H9 (cell line): Measurements from ENCODE around the gene ZNRF2. TPM values are rescaled to one million over a fixed set of nuclear protein-coding genes. Genes with fewer than 3 reads are reported as not detected.
A peak's percentile ranks its signal among the peaks of the same experiment; 100 is the strongest.

Experiments used
- DNase-seq: peaks from one replicate; pipeline ENCODE4 v3.0.0-alpha.2; 2017
- H2AFZ ChIP-seq: one replicate; pipeline ENCODE4 v1.6.1; 2013; ENCODE audit warnings: mild to moderate bottlenecking, low read length, control low read depth, moderate library complexity
- H2AK5ac ChIP-seq: 2 replicates; pipeline ENCODE4 v1.6.1; 2013; ENCODE audit warnings: low read length, control low read depth, mixed read lengths; ENCODE audit not compliant: insufficient read length
- H2BK120ac ChIP-seq: one replicate; pipeline ENCODE4 v1.6.1; 2013; ENCODE audit warnings: low read depth, mild to moderate bottlenecking, low read length, control low read depth, inconsistent platforms; ENCODE audit not compliant: poor library complexity, severe bottlenecking
- H2BK12ac ChIP-seq: 2 replicates; pipeline ENCODE4 v1.6.1; 2013; ENCODE audit warnings: low read length, control low read depth, mixed read lengths, low read depth; ENCODE audit not compliant: insufficient read length
- H2BK15ac ChIP-seq: 2 replicates; pipeline ENCODE4 v1.6.1; 2013; ENCODE audit warnings: low read depth, low read length, control low read depth
- H2BK20ac ChIP-seq: one replicate; pipeline ENCODE4 v1.6.1; 2013; ENCODE audit warnings: low read depth, mild to moderate bottlenecking, low read length, control low read depth, inconsistent platforms; ENCODE audit not compliant: poor library complexity, severe bottlenecking
- H2BK5ac ChIP-seq: 2 replicates; pipeline ENCODE4 v1.6.1; 2013; ENCODE audit warnings: low read length, control low read depth, mixed read lengths; ENCODE audit not compliant: insufficient read length
- H3K14ac ChIP-seq: 2 replicates; pipeline ENCODE4 v1.6.1; 2013; ENCODE audit warnings: low read length, control low read depth; ENCODE audit not compliant: insufficient read depth
- H3K18ac ChIP-seq: 2 replicates; pipeline ENCODE4 v1.6.1; 2013; ENCODE audit warnings: low read depth, mild to moderate bottlenecking, mixed read lengths, low read length, control low read depth; ENCODE audit not compliant: insufficient read length
- H3K23ac ChIP-seq: 2 replicates; pipeline ENCODE4 v1.6.1; 2013; ENCODE audit warnings: low read length, control low read depth, mixed read lengths, low read depth; ENCODE audit not compliant: insufficient read length
- H3K23me2 ChIP-seq: 2 replicates; pipeline ENCODE4 v1.6.1; 2013; ENCODE audit warnings: low read depth, mild to moderate bottlenecking, mixed read lengths, low read length, control low read depth; ENCODE audit not compliant: insufficient read length, poor library complexity, severe bottlenecking
- H3K27ac ChIP-seq: 2 replicates; pipeline ENCODE4 v1.5.1; 2013; ENCODE audit warnings: low read length, control low read depth, mixed read lengths, low read depth; ENCODE audit not compliant: insufficient read length
- H3K27me3 ChIP-seq: 2 replicates; pipeline ENCODE4 v1.6.1; 2013; ENCODE audit warnings: low read length, control low read depth, inconsistent platforms; ENCODE audit not compliant: insufficient read depth
- H3K4ac ChIP-seq: 2 replicates; pipeline ENCODE4 v1.6.1; 2013; ENCODE audit warnings: low read depth, mild to moderate bottlenecking, control low read depth, inconsistent platforms, low read length, moderate library complexity
- H3K4me1 ChIP-seq: 2 replicates; pipeline ENCODE4 v1.6.1; 2013; ENCODE audit warnings: low read length, control low read depth, inconsistent platforms; ENCODE audit not compliant: insufficient read depth
- H3K4me2 ChIP-seq: 2 replicates; pipeline ENCODE4 v1.6.1; 2013; ENCODE audit warnings: low read length, control low read depth, mixed read lengths; ENCODE audit not compliant: insufficient read length, insufficient read depth
- H3K56ac ChIP-seq: 2 replicates; pipeline ENCODE4 v1.6.1; 2013; ENCODE audit warnings: low read depth, mild to moderate bottlenecking, mixed read lengths, low read length, control low read depth; ENCODE audit not compliant: insufficient read length
- H3K79me1 ChIP-seq: 2 replicates; pipeline ENCODE4 v1.6.1; 2013; ENCODE audit warnings: low read depth, mild to moderate bottlenecking, moderate library complexity, low read length, control low read depth, inconsistent platforms; ENCODE audit not compliant: insufficient read depth, poor library complexity, severe bottlenecking
- H3K79me2 ChIP-seq: 2 replicates; pipeline ENCODE4 v1.6.1; 2013; ENCODE audit warnings: low read length, control low read depth, inconsistent platforms; ENCODE audit not compliant: insufficient read depth
- H3K9ac ChIP-seq: 2 replicates; pipeline ENCODE4 v1.6.1; 2013; ENCODE audit warnings: low read length, control low read depth, mixed read lengths; ENCODE audit not compliant: insufficient read length; ENCODE audit errors: extremely low read depth
- H3K9me3 ChIP-seq: one replicate; pipeline ENCODE4 v1.6.1; 2013; ENCODE audit warnings: low read depth, low read length, inconsistent platforms; ENCODE audit not compliant: control insufficient read depth
- H3T11ph ChIP-seq: one replicate; pipeline ENCODE4 v1.6.1; 2013; ENCODE audit warnings: mild to moderate bottlenecking, low read length, control low read depth, inconsistent platforms
- H4K20me1 ChIP-seq: one replicate; pipeline ENCODE4 v1.6.1; 2013; ENCODE audit not compliant: control insufficient read depth, insufficient read length, insufficient read depth
- H4K5ac ChIP-seq: 2 replicates; pipeline ENCODE4 v1.6.1; 2013; ENCODE audit warnings: low read depth, mild to moderate bottlenecking, mixed read lengths, low read length, control low read depth; ENCODE audit not compliant: insufficient read length
- H4K8ac ChIP-seq: replicated peaks from 2 replicates; pipeline ENCODE4 v1.6.1; 2013; ENCODE audit warnings: low read length, control low read depth, mixed read lengths, low read depth; ENCODE audit not compliant: insufficient read length
- H4K91ac ChIP-seq: 2 replicates; pipeline ENCODE4 v1.6.1; 2013; ENCODE audit warnings: low read depth, mild to moderate bottlenecking, moderate library complexity, mixed read lengths, low read length, control low read depth; ENCODE audit not compliant: insufficient read length
- H3K27ac Mint-ChIP-seq, 3 experiments: 2 replicates in 2 of 3; 3 replicates in 1 of 3; pipeline ENCODE4 v1.8.0; 2020 to 2021; ENCODE audit warnings: mixed read lengths in 3 of 3, mild to moderate bottlenecking in 1 of 3, moderate library complexity in 1 of 3
- H3K27me3 Mint-ChIP-seq: 2 replicates; pipeline ENCODE4 v1.8.0; 2021; ENCODE audit warnings: low read depth, mild to moderate bottlenecking, moderate library complexity, mixed read lengths
- H3K36me3 Mint-ChIP-seq, 3 experiments: 2 replicates in 2 of 3; 3 replicates in 1 of 3; pipeline ENCODE4 v1.8.0; 2020 to 2021; ENCODE audit warnings: low read depth in 3 of 3, mixed read lengths in 3 of 3; ENCODE audit not compliant: insufficient read depth in 1 of 3
- H3K4me1 Mint-ChIP-seq, 2 experiments: 2 replicates each; pipeline ENCODE4 v1.8.0; 2020; ENCODE audit warnings: mixed read lengths in 2 of 2
- H3K4me3 Mint-ChIP-seq, 2 experiments: 2 replicates in 1 of 2; 3 replicates in 1 of 2; pipeline ENCODE4 v1.8.0; 2020 to 2021; ENCODE audit warnings: mild to moderate bottlenecking in 2 of 2, mixed read lengths in 2 of 2, moderate library complexity in 1 of 2
- H3K9me3 Mint-ChIP-seq, 2 experiments: 2 replicates in 1 of 2; 3 replicates in 1 of 2; pipeline ENCODE4 v1.8.0; 2020; ENCODE audit warnings: mild to moderate bottlenecking in 2 of 2, mixed read lengths in 2 of 2, moderate library complexity in 1 of 2
- CTCF ChIP-seq: fragments of 200-600 bp; sonication (generic); conservative IDR thresholded peaks from 3 replicates; pipeline ENCODE4 v1.8.0; 2021; ENCODE audit warnings: antibody characterized with exemption, mild to moderate bottlenecking
- WGBS: extraction: QIAGEN DNeasy Blood & Tissue Kit; methylation state at CpG from one replicate; pipeline ENCODE4 v1.1.7; 2013; ENCODE audit warnings: missing lambda C conversion rate, low lambda C conversion rate, mixed read lengths; ENCODE audit not compliant: insufficient read length; ENCODE audit errors: extremely low coverage; 5-methylcytosine and 5-hydroxymethylcytosine counted together
- total RNA-seq: library from RNA; stranded (reverse); gene quantifications from 2 replicates; pipeline ENCODE4 v1.2.1, GENCODE V29; 2021

The ZNRF2 gene
- total RNA-seq, 1 experiment from 2014 or later = 16.5 TPM

GRCh38 chr7:30353932-30354607 is 69.7 kb downstream of the ZNRF2 start:
- Mint-ChIP-seq H3K27me3 (no peaks in the 10 kb centered on the region), H3K4me1 (peaks cover 59 to 87% of the 10 kb centered on the region in 2 experiments), H3K9me3 (no peaks in the 10 kb centered on the region), H3K4me3 (peak overlapping the region in 1 of 2 experiments; percentile 50; a peak in 3 of 5 replicates), H3K27ac (peak overlapping the region; percentile 32 to 98 (median 41); a peak in 6 of 7 replicates), H3K36me3 (peaks cover 3 to 15% (median 15%) of the 10 kb centered on the region in 3 experiments; a peak in 6 of 7 replicates)
- Histone ChIP-seq H3K23ac (no peak overlapping the region), H3K14ac (no peak overlapping the region), H2AK5ac (no peak overlapping the region), H4K8ac (no peak overlapping the region), H3K4ac (no peak overlapping the region), H3K4me2 (no peak overlapping the region), H2BK12ac (no peak overlapping the region), H2BK20ac (no peak overlapping the region), H4K20me1 (no peaks in the 10 kb centered on the region), H3K4me1 (peaks cover 7% of the 10 kb centered on the region), H3K18ac (no peak overlapping the region), H3T11ph (no peak overlapping the region), H3K56ac (no peak overlapping the region), H2BK5ac (no peak overlapping the region), H4K91ac (no peak overlapping the region), H3K27me3 (no peaks in the 10 kb centered on the region), H2AFZ (no peak overlapping the region), H2BK15ac (no peak overlapping the region), H2BK120ac (no peak overlapping the region), H3K23me2 (no peaks in the 10 kb centered on the region), H3K27ac (no peak overlapping the region), H4K5ac (no peak overlapping the region), H3K79me2 (no peaks in the 10 kb centered on the region; the same call in 1 of the 2 replicates), H3K9ac (no peak overlapping the region), H3K79me1 (no peaks in the 10 kb centered on the region), H3K9me3 (no peaks in the 10 kb centered on the region)
- DNase-seq = no peak
- no CpG with 5 or more reads among the region's 3 CpGs for WGBS
- TF ChIP-seq CTCF = no peak
